ENCODE results near the gene RAB1A.

DNA sequence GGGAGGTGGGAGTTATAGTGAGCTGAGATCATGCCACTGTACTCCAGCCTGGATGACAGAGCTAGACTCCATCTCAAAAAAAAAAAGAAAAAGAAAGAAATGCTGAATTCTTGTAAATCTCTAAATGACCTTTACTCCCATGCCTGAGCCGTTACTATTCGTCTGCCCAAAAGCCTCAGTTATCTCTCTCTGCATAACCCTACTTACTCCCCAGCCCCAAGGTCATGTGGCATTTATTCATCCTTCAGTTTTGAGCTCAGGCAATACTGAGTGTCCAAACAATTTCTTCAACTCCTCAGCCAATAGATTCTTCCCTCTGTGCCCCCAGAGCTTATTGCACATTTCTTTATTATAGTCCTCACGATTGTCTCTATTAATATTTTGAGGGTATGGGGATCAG is 28.8 kb downstream of the RAB1A start:
- TF ChIP-seq, protein P1, sequence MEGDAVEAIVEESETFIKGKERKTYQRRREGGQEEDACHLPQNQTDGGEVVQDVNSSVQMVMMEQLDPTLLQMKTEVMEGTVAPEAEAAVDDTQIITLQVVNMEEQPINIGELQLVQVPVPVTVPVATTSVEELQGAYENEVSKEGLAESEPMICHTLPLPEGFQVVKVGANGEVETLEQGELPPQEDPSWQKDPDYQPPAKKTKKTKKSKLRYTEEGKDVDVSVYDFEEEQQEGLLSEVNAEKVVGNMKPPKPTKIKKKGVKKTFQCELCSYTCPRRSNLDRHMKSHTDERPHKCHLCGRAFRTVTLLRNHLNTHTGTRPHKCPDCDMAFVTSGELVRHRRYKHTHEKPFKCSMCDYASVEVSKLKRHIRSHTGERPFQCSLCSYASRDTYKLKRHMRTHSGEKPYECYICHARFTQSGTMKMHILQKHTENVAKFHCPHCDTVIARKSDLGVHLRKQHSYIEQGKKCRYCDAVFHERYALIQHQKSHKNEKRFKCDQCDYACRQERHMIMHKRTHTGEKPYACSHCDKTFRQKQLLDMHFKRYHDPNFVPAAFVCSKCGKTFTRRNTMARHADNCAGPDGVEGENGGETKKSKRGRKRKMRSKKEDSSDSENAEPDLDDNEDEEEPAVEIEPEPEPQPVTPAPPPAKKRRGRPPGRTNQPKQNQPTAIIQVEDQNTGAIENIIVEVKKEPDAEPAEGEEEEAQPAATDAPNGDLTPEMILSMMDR (IDR thresholded peaks at IDR 0.05; ENCODE audit: low read length): no peak
- TF ChIP-seq EZH2phosphoT487 (IDR thresholded peaks at IDR 0.05; ENCODE audit: low read length) (no peak), EZH2 (optimal IDR thresholded peaks at IDR 0.05; ENCODE audit: low read depth, low read length) (no peak)

All from MM.1S (cell line).